K562 (cell line): Measurements from ENCODE around the gene OXLD1. TPM values are rescaled to one million over a fixed set of nuclear protein-coding genes. Genes with fewer than 3 reads are reported as not detected.

ENCODE experiments used
- ATAC-seq: fragments of 200-7000 bp; cut with Tn5 transposase; 3 replicates; pipeline ENCODE4 v1.9.1; 2020; ENCODE audit warnings: moderate library complexity
- BruUV-seq: library from RNA; stranded (reverse); fragments of 400-500 nt; replicated peaks from 2 replicates; lab custom pipeline; 2021; lab: Mats Ljungman, UMichigan
- CTCF ChIA-PET: fragments of 300-600 bp; formaldehyde crosslinking; extraction: SDS; loops from one replicate; lab custom pipeline; 2021; ENCODE audit warnings: low intra/inter-chr PET ratio; lab: Yijun Ruan, JAX
- POLR2A ChIA-PET: fragments of 300-600, 350-650 bp; sonication (Branson Sonifier 250); formaldehyde crosslinking; extraction: SDS; loops from one replicate; lab custom pipeline; 2021; ENCODE audit warnings: antibody characterized with exemption, inconsistent platforms; lab: Yijun Ruan, JAX
- DNase-seq, 4 experiments: peaks; one replicate each; pipeline versions ENCODE4 v3.0.0 to v3.0.0-alpha.2; 2011 to 2018; ENCODE audit warnings: low spot score in 3 of 4, mixed read lengths in 3 of 4; ENCODE audit errors: extremely low read depth in 1 of 4
- FAIRE-seq: peaks from 2 replicates; lab custom pipeline; 2011; peaks lifted over from hg19 to GRCh38; lab: Jason Lieb, UNC
- H2AFZ ChIP-seq: 2 replicates; pipeline ENCODE4 v1.6.0; 2011; ENCODE audit warnings: low read depth, low read length, control low read depth, inconsistent platforms
- H3K27ac ChIP-seq: fragments of 200-600 bp; 3 replicates; pipeline ENCODE4 v1.8.0; 2011; ENCODE audit warnings: low read depth, mild to moderate bottlenecking, control low read depth, inconsistent platforms, low read length, moderate library complexity, mixed read lengths; ENCODE audit errors: extremely low read depth
- H3K27me3 ChIP-seq, 2 experiments: fragments of 300-600 bp in 1 of 2; 2 replicates in 1 of 2; 3 replicates in 1 of 2; pipeline versions ENCODE4 v1.6.0 to v1.8.0; 2011; ENCODE audit warnings: inconsistent platforms in 2 of 2, low read length in 2 of 2, mild to moderate bottlenecking in 1 of 2, mixed read lengths in 1 of 2, moderate library complexity in 1 of 2; ENCODE audit not compliant: control insufficient read depth in 2 of 2, insufficient read depth in 2 of 2
- H3K36me3 ChIP-seq: fragments of 300-600 bp; 3 replicates; pipeline ENCODE4 v1.8.0; 2011; ENCODE audit warnings: mild to moderate bottlenecking, low read length, inconsistent platforms; ENCODE audit not compliant: control insufficient read depth, insufficient read depth
- H3K4me1 ChIP-seq, 2 experiments: fragments of 200-600 bp in 1 of 2; replicated peaks in 1 of 2; 2 replicates in 1 of 2; 3 replicates in 1 of 2; pipeline versions ENCODE4 v1.5.1 to v1.8.0; 2011; ENCODE audit warnings: inconsistent platforms in 2 of 2, low read length in 2 of 2, mild to moderate bottlenecking in 1 of 2, mixed read lengths in 1 of 2, moderate library complexity in 1 of 2; ENCODE audit not compliant: control insufficient read depth in 2 of 2, insufficient read depth in 2 of 2
- H3K4me2 ChIP-seq: 2 replicates; pipeline ENCODE4 v1.6.1; 2011; ENCODE audit warnings: low read length, control low read depth, inconsistent platforms, mixed read lengths; ENCODE audit not compliant: insufficient read depth
- H3K4me3 ChIP-seq: fragments of 200-600 bp; sonication (generic), shearing (Covaris generic); 2 replicates; pipeline ENCODE4 v1.5.1; 2016; ENCODE audit warnings: control low read depth, inconsistent platforms
- H3K79me2 ChIP-seq: fragments of 200-600 bp; 3 replicates; pipeline ENCODE4 v1.8.0; 2011; ENCODE audit warnings: low read length, inconsistent platforms; ENCODE audit not compliant: control insufficient read depth, insufficient read depth
- H3K9ac ChIP-seq, 2 experiments: 2 replicates each; pipeline versions ENCODE4 v1.6.0 to v1.6.1; 2011; ENCODE audit warnings: low read depth in 2 of 2, low read length in 2 of 2, control low read depth in 1 of 2, inconsistent platforms in 1 of 2, mild to moderate bottlenecking in 1 of 2, mixed read lengths in 1 of 2; ENCODE audit not compliant: insufficient read depth in 1 of 2
- H3K9me1 ChIP-seq: one replicate; pipeline ENCODE4 v1.6.0; 2011; ENCODE audit warnings: inconsistent platforms, mild to moderate bottlenecking, low read length, moderate library complexity; ENCODE audit not compliant: control insufficient read depth, insufficient read depth
- H3K9me3 ChIP-seq: replicated peaks from 2 replicates; pipeline ENCODE4 v1.5.1; 2011; ENCODE audit warnings: low read depth, low read length, inconsistent platforms; ENCODE audit not compliant: control insufficient read depth, insufficient read depth
- H4K20me1 ChIP-seq: replicated peaks from 2 replicates; pipeline ENCODE4 v1.6.1; 2011; ENCODE audit warnings: low read length, inconsistent platforms, mixed read lengths; ENCODE audit not compliant: control insufficient read depth, insufficient read depth
- CHD2 ChIP-seq: IDR thresholded peaks from 2 replicates; pipeline ENCODE4 v1.6.1; 2011; ENCODE audit warnings: low read depth, low read length
- KDM5B ChIP-seq: fragments of 200-600 bp; sonication (generic); IDR thresholded peaks from 2 replicates; pipeline ENCODE4 v1.6.1; 2012; ENCODE audit warnings: low read depth, mild to moderate bottlenecking, moderate library complexity, low read length, control low read depth, inconsistent platforms; ENCODE audit not compliant: insufficient replicate concordance
- KLF10 ChIP-seq: fragments of 250-450 bp; sonication (Bioruptor Pico); IDR thresholded peaks from 2 replicates; pipeline ENCODE4 v1.6.1; 2021; ENCODE audit warnings: matching md5 sums
- LEF1 ChIP-seq: fragments of 450-650 bp; IDR thresholded peaks from 2 replicates; pipeline ENCODE4 v1.6.1; 2016; ENCODE audit warnings: mild to moderate bottlenecking
- POLR2A ChIP-seq: fragments of 450-650 bp; conservative IDR thresholded peaks from 2 replicates; pipeline ENCODE4 v1.6.1; 2016
- POLR2G ChIP-seq: fragments of 200-400 bp; formaldehyde crosslinking; IDR thresholded peaks from 2 replicates; pipeline ENCODE4 v1.6.1; 2017; ENCODE audit warnings: low read depth, mild to moderate bottlenecking, antibody characterized with exemption, low read length, moderate library complexity
- PTBP1 ChIP-seq: fragments of 200-400 bp; formaldehyde crosslinking; IDR thresholded peaks from 2 replicates; pipeline ENCODE4 v1.6.1; 2017; ENCODE audit warnings: low read depth, low read length
- SUPT5H ChIP-seq: fragments of 450-650 bp; IDR thresholded peaks from 2 replicates; pipeline ENCODE4 v1.6.1; 2016
- U2AF1 ChIP-seq: fragments of 200-400 bp; formaldehyde crosslinking; optimal IDR thresholded peaks from 2 replicates; pipeline ENCODE3; 2017; ENCODE audit warnings: mild to moderate bottlenecking, low read depth, low read length, moderate library complexity
- ZBTB5 ChIP-seq: fragments of 450-650 bp; IDR thresholded peaks from 2 replicates; pipeline ENCODE4 v1.6.1; 2017; ENCODE audit warnings: antibody characterized with exemption
- ZNF445 ChIP-seq: fragments of 250-450 bp; sonication (Bioruptor Pico); IDR thresholded peaks from 2 replicates; pipeline ENCODE4 v1.4.0; 2020; ENCODE audit warnings: low read depth, mild to moderate bottlenecking, moderate library complexity
- WGBS: fragments of 100-300 bp; shearing (Covaris generic); methylation state at CpG from one replicate; pipeline ENCODE4 v1.1.6; 2016; ENCODE audit warnings: low coverage, mixed read lengths; ENCODE audit not compliant: insufficient coverage; ENCODE audit errors: missing lambda C conversion rate; 5-methylcytosine and 5-hydroxymethylcytosine counted together
- in situ Hi-C: fragments of 300-500 bp; cut with MboI; formaldehyde crosslinking; loops from 4 replicates; pipeline ENCODE4 v1.15.0; 2018; ENCODE audit warnings: inconsistent platforms, mixed read lengths
- intact Hi-C: fragments of 100-400 bp; cut with micrococcal nuclease; formaldehyde crosslinking; loops from 2 replicates; pipeline ENCODE4 v1.14.2; 2022
- polyA plus RNA-seq, 8 experiments: library from polyadenylated mRNA; depleted of rRNA in 4 of 8; stranded (reverse) in 5 of 8; unstranded in 3 of 8; fragments of >200 nt; fragmentation: Nextera tagmentation in 2 of 8; fragmentation: Illumina TruSeq in 1 of 8; extraction: Ambion mirVana in 2 of 8; extraction: Trizol in 1 of 8; gene quantifications; 2 replicates each; pipeline versions ENCODE4 v1.2.1 to v1.2.3, GENCODE V29; 2011 to 2014; ENCODE audit warnings: inconsistent platforms in 1 of 8, missing spikeins in 1 of 8
- total RNA-seq, 7 experiments: library from RNA; depleted of rRNA in 6 of 7; stranded (reverse); fragments of >200 nt in 6 of 7; fragmentation: Illumina TruSeq in 2 of 7; extraction: Trizol in 2 of 7; gene quantifications; 2 replicates each; pipeline versions ENCODE4 v1.2.1 to v1.2.3, GENCODE V29; 2011 to 2021; ENCODE audit warnings: low replicate concordance in 1 of 7
- TF ChIP-seq, protein P1 (sequence below): fragments of 250-450 bp; sonication (Bioruptor Pico); IDR thresholded peaks from 2 replicates; pipeline ENCODE4 v1.8.0; 2022; ENCODE audit warnings: moderate library complexity, mild to moderate bottlenecking, inconsistent platforms
- TF ChIP-seq, protein P2 (sequence below): fragments of 250-450 bp; sonication (Bioruptor Pico); IDR thresholded peaks from 2 replicates; pipeline ENCODE4 v1.5.0; 2020; ENCODE audit warnings: mild to moderate bottlenecking, borderline replicate concordance
- TF ChIP-seq, protein P3 (sequence below): fragments of 450-650 bp; IDR thresholded peaks from 2 replicates; pipeline ENCODE4 v1.6.1; 2016; ENCODE audit warnings: borderline replicate concordance

The OXLD1 gene
- total and polyA plus RNA-seq, 9 of the 15 experiments (the other 6 are each of a cell fraction or from before 2014, with no cell fraction given) = 4.4 to 115 (median 29.3) TPM

GRCh38 chr17:81708739-81709185, 42.4 kb upstream of the OXLD1 start:
- no TSS peak for BruUV-seq
- Histone ChIP-seq H3K9me1 (peaks cover 2% of the 10 kb centered on the region), H3K9me3 (no peaks in the 10 kb centered on the region), H3K36me3 (peaks cover 54% of the 10 kb centered on the region), H3K4me1 (peaks cover 23 to 79% of the 10 kb centered on the region in 2 experiments), H4K20me1 (peaks cover 11% of the 10 kb centered on the region), H3K4me2 (no peak overlapping the region), H2AFZ (no peak overlapping the region), H3K27me3 (no peaks in the 10 kb centered on the region), H3K79me2 (peaks cover 44% of the 10 kb centered on the region), H3K4me3 (no peak overlapping the region), H3K27ac (no peak overlapping the region; the same call in 2 of the 3 replicates), H3K9ac (peak overlapping the region in 1 of 2 experiments; percentile 70; a peak in 1 of 4 replicates)
- intact Hi-C loops (no loop called here), in situ Hi-C loops (no loop called here)
- DNase-seq (no peak), ATAC-seq (no peak), FAIRE-seq (no peak)
- WGBS = 86% methylated on average over 17 of the region's 17 CpGs
- ChIA-PET POLR2A (interaction anchor here (0.6 to 1.6 kb wide), 6 partner anchors 13 to 161 kb away, joined by 3 to 4 read pairs (median 3); partner anchors contain the start of genes ARL16, CCDC137, HGS and OXLD1), CTCF (no interaction called here)
- TF ChIP-seq PTBP1 (0 out of 2 replicates have a peak, but pooled peaks have one; percentile 51), U2AF1 (no peak), CHD2 (no peak), POLR2G (peak; percentile 51), ZNF445 (CRISPR knock-in tag) (no peak), LEF1 (no peak), POLR2A (peak; percentile 46; the same call in 1 of the 2 replicates), KDM5B (peak; percentile 37), ZBTB5 (no peak), SUPT5H (0 out of 2 replicates have a peak, but pooled peaks have one; percentile 5), KLF10 (CRISPR knock-in tag) (no peak)
- TF ChIP-seq, protein P1, sequence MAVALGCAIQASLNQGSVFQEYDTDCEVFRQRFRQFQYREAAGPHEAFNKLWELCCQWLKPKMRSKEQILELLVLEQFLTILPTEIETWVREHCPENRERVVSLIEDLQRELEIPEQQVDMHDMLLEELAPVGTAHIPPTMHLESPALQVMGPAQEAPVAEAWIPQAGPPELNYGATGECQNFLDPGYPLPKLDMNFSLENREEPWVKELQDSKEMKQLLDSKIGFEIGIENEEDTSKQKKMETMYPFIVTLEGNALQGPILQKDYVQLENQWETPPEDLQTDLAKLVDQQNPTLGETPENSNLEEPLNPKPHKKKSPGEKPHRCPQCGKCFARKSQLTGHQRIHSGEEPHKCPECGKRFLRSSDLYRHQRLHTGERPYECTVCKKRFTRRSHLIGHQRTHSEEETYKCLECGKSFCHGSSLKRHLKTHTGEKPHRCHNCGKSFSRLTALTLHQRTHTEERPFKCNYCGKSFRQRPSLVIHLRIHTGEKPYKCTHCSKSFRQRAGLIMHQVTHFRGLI = no peak
- TF ChIP-seq, protein P2, sequence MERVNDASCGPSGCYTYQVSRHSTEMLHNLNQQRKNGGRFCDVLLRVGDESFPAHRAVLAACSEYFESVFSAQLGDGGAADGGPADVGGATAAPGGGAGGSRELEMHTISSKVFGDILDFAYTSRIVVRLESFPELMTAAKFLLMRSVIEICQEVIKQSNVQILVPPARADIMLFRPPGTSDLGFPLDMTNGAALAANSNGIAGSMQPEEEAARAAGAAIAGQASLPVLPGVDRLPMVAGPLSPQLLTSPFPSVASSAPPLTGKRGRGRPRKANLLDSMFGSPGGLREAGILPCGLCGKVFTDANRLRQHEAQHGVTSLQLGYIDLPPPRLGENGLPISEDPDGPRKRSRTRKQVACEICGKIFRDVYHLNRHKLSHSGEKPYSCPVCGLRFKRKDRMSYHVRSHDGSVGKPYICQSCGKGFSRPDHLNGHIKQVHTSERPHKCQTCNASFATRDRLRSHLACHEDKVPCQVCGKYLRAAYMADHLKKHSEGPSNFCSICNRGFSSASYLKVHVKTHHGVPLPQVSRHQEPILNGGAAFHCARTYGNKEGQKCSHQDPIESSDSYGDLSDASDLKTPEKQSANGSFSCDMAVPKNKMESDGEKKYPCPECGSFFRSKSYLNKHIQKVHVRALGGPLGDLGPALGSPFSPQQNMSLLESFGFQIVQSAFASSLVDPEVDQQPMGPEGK (CRISPR knock-in tag) = no peak
- TF ChIP-seq, protein P3, sequence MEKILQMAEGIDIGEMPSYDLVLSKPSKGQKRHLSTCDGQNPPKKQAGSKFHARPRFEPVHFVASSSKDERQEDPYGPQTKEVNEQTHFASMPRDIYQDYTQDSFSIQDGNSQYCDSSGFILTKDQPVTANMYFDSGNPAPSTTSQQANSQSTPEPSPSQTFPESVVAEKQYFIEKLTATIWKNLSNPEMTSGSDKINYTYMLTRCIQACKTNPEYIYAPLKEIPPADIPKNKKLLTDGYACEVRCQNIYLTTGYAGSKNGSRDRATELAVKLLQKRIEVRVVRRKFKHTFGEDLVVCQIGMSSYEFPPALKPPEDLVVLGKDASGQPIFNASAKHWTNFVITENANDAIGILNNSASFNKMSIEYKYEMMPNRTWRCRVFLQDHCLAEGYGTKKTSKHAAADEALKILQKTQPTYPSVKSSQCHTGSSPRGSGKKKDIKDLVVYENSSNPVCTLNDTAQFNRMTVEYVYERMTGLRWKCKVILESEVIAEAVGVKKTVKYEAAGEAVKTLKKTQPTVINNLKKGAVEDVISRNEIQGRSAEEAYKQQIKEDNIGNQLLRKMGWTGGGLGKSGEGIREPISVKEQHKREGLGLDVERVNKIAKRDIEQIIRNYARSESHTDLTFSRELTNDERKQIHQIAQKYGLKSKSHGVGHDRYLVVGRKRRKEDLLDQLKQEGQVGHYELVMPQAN = no peak
